Peyer's patch (tissue), 4 donors: ENCODE measurements around the gene MRPL3. TPM values are rescaled to one million over a fixed set of nuclear protein-coding genes. Genes with fewer than 3 reads are reported as not detected.

ENCODE experiments used
- DNase-seq, 3 donors: peaks; one replicate each; pipeline ENCODE4 v3.0.0-alpha.2; 2017 to 2019
- H3K27ac ChIP-seq, 4 donors: fragments of 200-600 bp; sonication (generic); one replicate each; pipeline ENCODE4 v1.5.1; 2016 to 2019
- H3K27me3 ChIP-seq, 2 donors: fragments of 200-600 bp; sonication (generic); one replicate each; pipeline ENCODE4 v1.5.1; 2019
- H3K36me3 ChIP-seq, 3 donors: fragments of 200-600 bp; sonication (generic); one replicate each; pipeline ENCODE4 v1.5.1; 2016 to 2019
- H3K4me1 ChIP-seq, 4 donors: fragments of 200-600 bp; sonication (generic); one replicate each; pipeline ENCODE4 v1.5.1; 2016 to 2019
- H3K4me3 ChIP-seq, 4 donors: fragments of 200-600 bp; sonication (generic); 1 replicate in 3 of 4; 2 replicates in 1 of 4; pipeline ENCODE4 v1.5.1; 2016 to 2019; ENCODE audit warnings: mild to moderate bottlenecking in 1 of 4
- H3K9me3 ChIP-seq, 4 donors: fragments of 200-600 bp; sonication (generic); one replicate each; pipeline ENCODE4 v1.5.1; 2016 to 2019; ENCODE audit warnings: mild to moderate bottlenecking in 1 of 4
- CTCF ChIP-seq, 6 experiments: fragments of 450-650 bp in 4 of 6; fragments of 200-600 bp in 2 of 6; sonication (generic) in 1 of 6; IDR thresholded peaks; one replicate each; pipeline ENCODE4 v1.5.1; 2017 to 2019; ENCODE audit warnings: antibody characterized with exemption in 6 of 6, mild to moderate bottlenecking in 3 of 6, moderate library complexity in 1 of 6
- POLR2A ChIP-seq, 2 donors: fragments of 450-650 bp; IDR thresholded peaks; one replicate each; pipeline ENCODE4 v1.5.1; 2017; ENCODE audit warnings: antibody characterized with exemption in 2 of 2, mild to moderate bottlenecking in 2 of 2, moderate library complexity in 2 of 2
- total RNA-seq, 4 donors: library from RNA; depleted of rRNA; stranded (reverse); fragments of >200 nt; gene quantifications; one replicate each; pipeline ENCODE4 v1.1.0, GENCODE V29; 2016

The MRPL3 gene
- total RNA-seq, 4 donors from 2014 or later, result 55.9 to 69.5 (median 64.8) TPM

GRCh38 chr3:131546441-131546840, 43.7 kb upstream of the MRPL3 start:
- H3K9me3 ChIP-seq, result no peaks in the 10 kb centered on the region
- H3K4me1 ChIP-seq, result no peaks in the 10 kb centered on the region
- H3K27ac ChIP-seq, result no peak overlapping the region
- TF ChIP-seq CTCF (IDR thresholded peaks at IDR 0.05) (no peak), POLR2A (IDR thresholded peaks at IDR 0.05) (no peak)
- no peak overlapping the region for H3K4me3 ChIP-seq
- no peaks in the 10 kb centered on the region for H3K36me3 ChIP-seq
- no peaks in the 10 kb centered on the region for H3K27me3 ChIP-seq
- DNase-seq, result no peak

GRCh38 chr3:131544557-131544956, 41.8 kb upstream of the MRPL3 start:
- no peaks in the 10 kb centered on the region for H3K4me1 ChIP-seq
- no peaks in the 10 kb centered on the region for H3K27me3 ChIP-seq
- no peak overlapping the region for H3K27ac ChIP-seq
- no peak for DNase-seq
- H3K36me3 ChIP-seq, result no peaks in the 10 kb centered on the region
- TF ChIP-seq POLR2A (IDR thresholded peaks at IDR 0.05) (no peak), CTCF (IDR thresholded peaks at IDR 0.05) (no peak)
- H3K4me3 ChIP-seq, result no peak overlapping the region
- no peaks in the 10 kb centered on the region for H3K9me3 ChIP-seq

GRCh38 chr3:131543714-131544113, 40.9 kb upstream of the MRPL3 start:
- Histone ChIP-seq H3K27ac (no peak overlapping the region), H3K9me3 (no peaks in the 10 kb centered on the region), H3K4me3 (no peak overlapping the region), H3K27me3 (no peaks in the 10 kb centered on the region), H3K36me3 (no peaks in the 10 kb centered on the region), H3K4me1 (no peaks in the 10 kb centered on the region)
- DNase-seq, result peak in 2 of 3 donors; percentile 17 to 47
- TF ChIP-seq CTCF (IDR thresholded peaks at IDR 0.05) (no peak), POLR2A (IDR thresholded peaks at IDR 0.05) (no peak)

GRCh38 chr3:131541288-131541687, 38.5 kb upstream of the MRPL3 start:
- DNase-seq, result no peak
- Histone ChIP-seq H3K36me3 (no peaks in the 10 kb centered on the region), H3K27ac (no peak overlapping the region), H3K9me3 (no peaks in the 10 kb centered on the region), H3K4me3 (no peak overlapping the region), H3K4me1 (no peaks in the 10 kb centered on the region), H3K27me3 (no peaks in the 10 kb centered on the region)
- TF ChIP-seq CTCF (IDR thresholded peaks at IDR 0.05) (no peak), POLR2A (IDR thresholded peaks at IDR 0.05) (no peak)

- H3K4me3 ChIP-seq, result no peak overlapping the region
- H3K27me3 ChIP-seq, result no peaks in the 10 kb centered on the region
- H3K27ac ChIP-seq, result no peak overlapping the region
- no peaks in the 10 kb centered on the region for H3K4me1 ChIP-seq
- DNase-seq, result no peak
- no peaks in the 10 kb centered on the region for H3K9me3 ChIP-seq
- TF ChIP-seq CTCF (IDR thresholded peaks at IDR 0.05), result no peak
- no peak for TF ChIP-seq POLR2A (IDR thresholded peaks at IDR 0.05)
- no peaks in the 10 kb centered on the region for H3K36me3 ChIP-seq
These were observed 38.0 kb upstream of the MRPL3 start for GRCh38 chr3:131540821-131541220.

GRCh38 chr3:131540143-131540542, 37.4 kb upstream of the MRPL3 start:
- Histone ChIP-seq H3K4me1 (no peaks in the 10 kb centered on the region), H3K36me3 (no peaks in the 10 kb centered on the region), H3K27ac (no peak overlapping the region), H3K9me3 (no peaks in the 10 kb centered on the region), H3K27me3 (no peaks in the 10 kb centered on the region), H3K4me3 (no peak overlapping the region)
- no peak for TF ChIP-seq POLR2A (IDR thresholded peaks at IDR 0.05)
- TF ChIP-seq CTCF (IDR thresholded peaks at IDR 0.05), result no peak
- DNase-seq, result no peak
